ENCODE measurements around the gene CD207.
"Not testable (repeated sequence)": the region's sequence is repeated elsewhere in the genome, so short reads cannot be mapped to it uniquely, and the experiment has no call there.

CD207 gene

DNA sequence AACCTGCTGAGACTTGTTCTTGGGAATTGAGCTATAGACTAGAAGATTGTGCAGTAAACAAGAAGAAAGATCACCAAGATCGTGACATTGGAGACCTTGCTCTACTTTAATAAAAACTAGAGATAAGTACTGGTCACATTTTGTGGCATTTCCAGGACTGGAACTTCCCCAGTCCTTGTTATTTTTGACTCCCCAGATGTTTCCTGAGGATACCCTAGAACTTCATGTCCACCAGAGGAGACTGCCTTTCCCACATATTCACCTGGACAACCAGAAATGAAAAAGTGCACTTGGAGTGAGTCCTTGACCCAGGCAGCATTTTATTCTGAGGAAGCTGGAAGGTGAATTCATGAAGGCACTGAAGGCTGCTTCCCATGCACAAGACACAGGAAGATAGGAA lies 5.7 kb downstream of the CD207 start:
- DNase-seq (ENCODE audit: low read depth in 1 of 2, low spot score in 1 of 2), result no peak

DNA sequence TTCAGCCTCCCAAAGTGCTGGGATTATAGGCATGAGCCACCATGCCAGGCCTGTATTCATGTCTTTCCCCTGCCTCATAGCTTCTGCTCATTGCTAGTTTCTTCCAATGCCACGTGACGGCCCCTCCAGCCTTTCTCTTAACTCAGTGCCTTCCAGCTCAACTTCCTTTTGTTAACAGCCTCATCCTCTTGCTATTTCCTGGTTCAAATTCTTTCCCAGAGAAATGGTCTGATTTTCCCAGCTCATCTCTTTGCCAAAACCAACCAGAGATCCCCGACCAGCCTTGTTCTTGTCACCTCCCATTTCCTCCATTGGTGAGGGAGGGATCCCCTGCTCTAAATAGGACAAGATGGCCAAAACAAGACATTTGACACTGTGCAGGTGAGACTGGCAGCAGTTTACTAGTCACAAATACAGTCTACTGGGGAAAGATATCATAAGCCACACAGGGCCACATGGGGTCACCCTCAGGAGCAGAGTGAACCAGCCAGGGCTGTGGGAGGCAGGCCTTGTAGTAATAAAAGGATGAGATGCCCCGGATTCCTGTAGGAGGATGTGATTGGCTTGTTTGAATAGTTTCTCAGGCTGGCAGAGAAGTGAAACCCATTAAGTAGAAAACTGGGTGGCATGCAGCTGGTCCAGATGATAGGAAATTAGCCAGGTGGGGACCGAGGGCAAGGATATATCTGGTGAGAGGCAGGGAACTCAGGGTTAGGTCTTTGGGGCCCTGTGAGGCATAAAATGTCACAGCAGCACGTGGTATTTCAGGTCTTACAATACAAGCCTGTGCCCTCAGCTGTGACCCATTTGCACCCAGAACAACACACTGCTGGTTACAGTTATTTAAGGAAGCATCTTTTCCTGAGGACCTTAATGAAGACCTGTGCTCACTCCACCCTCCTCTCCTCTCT lies 6.4 kb downstream of the CD207 start:
- DNase-seq (ENCODE audit: low read depth in 1 of 2, low spot score in 1 of 2), result no peak

DNA sequence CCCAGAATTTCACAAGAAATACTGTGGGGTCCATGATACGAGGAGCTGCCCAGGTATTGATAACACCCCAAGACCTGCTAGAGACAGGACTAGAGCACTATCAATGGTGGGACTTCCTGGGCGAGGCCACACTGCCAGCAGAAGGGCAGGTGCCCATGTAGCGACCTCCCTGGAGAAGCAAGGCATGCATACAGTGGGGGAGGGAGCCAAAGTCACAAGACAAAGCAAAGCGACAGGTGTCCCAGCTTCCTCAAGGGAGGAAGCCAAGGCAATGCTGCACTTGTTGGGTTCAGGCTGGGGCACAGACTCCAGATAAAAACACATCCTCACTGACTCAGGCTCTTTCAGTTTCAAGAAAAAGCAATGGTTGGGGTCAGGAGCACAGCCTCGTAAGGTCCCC lies 7.5 kb downstream of the CD207 start:
- DNase-seq (ENCODE audit: low read depth in 1 of 2, low spot score in 1 of 2), result no peak

DNA sequence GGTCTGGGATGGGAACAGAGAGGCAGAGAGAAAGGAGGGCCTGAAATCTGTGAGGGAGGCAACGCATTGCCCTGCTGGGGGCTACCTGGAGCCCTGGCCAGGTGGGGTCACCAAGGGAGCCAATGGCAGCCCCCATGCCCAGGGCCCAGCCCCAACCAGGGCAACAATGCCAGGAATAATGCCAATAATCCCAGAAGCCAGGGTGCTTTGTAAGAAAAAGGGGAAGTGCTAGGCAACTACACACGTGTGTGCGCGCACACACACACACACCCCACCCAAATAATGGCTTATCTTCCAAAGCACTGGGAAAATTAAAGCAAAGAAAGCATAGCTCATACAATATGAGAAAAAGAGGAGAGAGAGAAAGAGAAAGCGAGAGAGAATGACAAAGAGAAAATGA lies 8.2 kb downstream of the CD207 start:
- DNase-seq (ENCODE audit: low read depth in 1 of 2, low spot score in 1 of 2), result no peak

DNA sequence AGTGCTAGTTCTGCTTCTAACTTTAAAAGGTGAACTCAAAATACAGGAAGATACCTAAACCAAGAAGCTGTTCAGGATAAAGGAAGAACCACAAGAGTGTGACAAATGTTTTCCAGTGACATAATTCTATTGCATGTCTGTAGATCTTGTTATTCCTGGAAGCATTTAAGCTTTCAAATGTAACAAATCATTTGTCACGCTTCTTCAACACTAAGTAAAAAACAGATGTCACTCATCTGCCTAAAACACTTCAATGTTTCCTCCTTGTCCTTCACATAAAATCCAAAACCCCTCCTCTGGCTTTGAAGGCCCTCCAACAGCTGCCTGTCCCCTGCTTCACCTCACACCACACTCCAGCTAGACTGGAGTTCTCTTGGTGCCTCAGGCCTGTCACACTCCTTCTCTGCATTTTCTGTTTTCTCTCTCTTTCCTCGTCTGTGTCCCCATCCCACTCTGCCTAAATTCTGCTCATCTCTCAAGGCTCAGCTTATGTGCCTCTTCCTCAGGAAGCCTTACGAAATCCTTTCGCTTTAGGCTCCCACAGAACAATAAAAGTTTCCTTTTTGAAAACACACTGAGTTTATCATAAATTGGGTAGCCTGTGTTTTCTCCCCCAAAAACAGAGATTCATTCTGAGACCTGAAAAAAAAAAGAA lies 8.8 kb downstream of the CD207 start:
- DNase-seq (ENCODE audit: low read depth in 1 of 2, low spot score in 1 of 2), result no peak

DNA sequence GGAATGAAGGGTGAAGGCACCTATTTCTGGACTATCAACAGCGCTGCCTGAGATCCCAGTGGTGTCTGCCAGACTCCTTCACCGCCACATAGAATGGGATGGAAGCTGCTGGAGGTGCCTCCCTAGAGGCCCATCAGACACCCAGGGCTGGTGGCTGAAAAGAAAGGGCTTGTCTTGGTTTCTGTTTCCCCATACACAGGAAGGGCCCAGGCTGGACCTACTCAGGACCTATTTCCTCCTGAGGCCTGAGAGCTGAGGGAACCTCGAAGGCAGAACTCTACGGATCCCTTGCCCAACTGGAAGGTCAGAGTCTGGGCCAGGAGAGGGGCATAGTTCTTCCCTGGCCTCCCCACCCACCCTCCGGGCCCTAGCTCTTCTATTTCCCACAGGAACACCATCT lies 12.4 kb downstream of the CD207 start:
- DNase-seq (ENCODE audit: low read depth in 1 of 2, low spot score in 1 of 2), result no peak

DNA sequence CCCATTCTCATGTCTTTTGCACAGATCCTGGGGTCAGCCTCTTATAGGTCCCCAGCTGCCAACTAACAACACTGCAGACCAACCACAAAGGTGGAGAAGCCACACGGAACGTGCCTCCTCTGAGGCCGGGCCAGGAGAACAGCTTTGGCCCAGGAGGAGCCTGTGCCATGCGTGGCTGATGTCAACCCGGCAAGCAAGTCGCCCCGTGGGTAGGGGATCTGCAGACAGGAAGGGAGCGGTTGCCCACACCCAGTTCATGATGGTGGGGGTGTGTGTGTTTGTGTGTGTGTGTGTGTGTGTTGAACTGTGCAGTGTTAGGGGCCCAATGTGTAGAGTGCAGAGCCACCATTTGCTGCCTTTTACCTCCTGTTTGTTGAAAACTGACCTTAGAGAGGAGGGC lies 12.8 kb downstream of the CD207 start:
- no peak for DNase-seq (ENCODE audit: low read depth in 1 of 2, low spot score in 1 of 2)

DNA sequence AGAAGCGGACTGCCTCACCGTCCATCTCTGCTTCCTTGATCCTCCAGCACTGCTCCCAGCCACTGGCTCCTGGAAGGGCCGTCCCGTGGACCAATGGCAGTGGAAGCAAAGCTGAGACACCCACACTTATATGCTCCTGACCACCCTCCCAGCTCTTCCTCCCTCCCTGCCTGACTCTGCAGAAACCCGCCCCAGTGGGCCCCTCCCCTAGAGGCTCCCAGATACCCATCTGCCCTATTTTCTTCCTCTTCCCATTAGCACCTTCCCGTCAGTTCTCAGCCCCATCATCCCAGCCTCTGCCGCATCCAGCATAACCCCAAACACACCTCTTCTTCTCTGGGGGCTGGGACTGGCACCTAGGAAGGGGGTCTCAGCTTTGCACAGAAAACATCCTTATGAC lies 15.1 kb downstream of the CD207 start, which contains the start of gene CLEC4F:
Gene CLEC4F, minus strand, starts transcription at position 101 of the 400 bp plus-strand sequence. Its CDS starts 76 bp downstream, at position 25.
- no peak for DNase-seq (ENCODE audit: low read depth in 1 of 2, low spot score in 1 of 2)

DNA sequence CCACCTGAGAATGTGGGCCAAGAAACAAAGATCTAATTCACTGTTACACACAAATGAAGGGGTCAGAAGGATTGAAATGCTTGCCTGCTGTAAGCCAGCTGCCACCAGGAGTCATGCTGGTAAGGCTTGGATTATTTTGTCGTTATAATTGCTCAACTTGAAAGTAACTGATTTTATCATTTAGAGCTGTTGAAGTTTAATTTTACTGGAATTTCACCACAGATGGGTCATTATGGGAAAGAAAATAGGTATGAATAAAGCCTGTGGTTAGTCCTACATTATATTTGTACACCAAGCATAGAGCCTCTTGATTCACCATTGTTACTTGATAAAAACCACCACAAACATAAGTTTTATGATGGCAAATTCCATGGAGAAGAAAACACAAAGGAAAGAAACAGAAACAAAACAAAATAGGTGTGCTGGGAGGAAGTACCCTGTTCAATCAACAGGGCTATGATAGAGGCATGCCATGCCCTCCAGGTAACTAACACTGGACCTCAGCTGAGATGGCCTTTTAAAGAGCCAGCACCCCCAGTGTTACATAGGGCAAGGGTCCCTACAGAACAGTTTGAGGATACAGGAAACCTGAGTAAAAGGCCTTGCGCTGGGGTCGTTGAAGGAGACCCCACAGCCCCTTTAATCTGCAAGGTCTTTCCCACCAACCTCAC lies 18.2 kb downstream of the CD207 start:
- no peak for DNase-seq (ENCODE audit: low read depth in 1 of 2, low spot score in 1 of 2)

DNA sequence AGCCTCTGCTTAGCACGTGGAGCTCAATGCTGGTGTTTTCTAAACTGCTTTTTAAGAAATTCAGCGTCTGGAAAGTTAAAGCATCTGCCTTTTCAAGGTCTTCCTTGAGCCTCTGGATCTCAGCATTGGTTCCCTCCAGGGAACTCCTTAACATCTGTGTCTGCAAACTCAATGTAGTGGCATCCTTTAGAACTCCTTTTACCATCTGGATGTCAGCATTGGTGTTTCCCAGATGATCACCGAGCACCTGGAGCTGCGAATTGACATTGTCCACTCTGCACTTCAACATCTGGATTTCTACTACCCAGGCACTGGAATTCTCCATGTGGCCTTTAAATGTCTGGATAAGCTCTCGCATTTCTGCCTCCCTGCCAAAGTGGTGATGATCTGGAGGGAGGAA lies 18.9 kb downstream of the CD207 start:
- no peak for DNase-seq (ENCODE audit: low read depth in 1 of 2, low spot score in 1 of 2)

DNA sequence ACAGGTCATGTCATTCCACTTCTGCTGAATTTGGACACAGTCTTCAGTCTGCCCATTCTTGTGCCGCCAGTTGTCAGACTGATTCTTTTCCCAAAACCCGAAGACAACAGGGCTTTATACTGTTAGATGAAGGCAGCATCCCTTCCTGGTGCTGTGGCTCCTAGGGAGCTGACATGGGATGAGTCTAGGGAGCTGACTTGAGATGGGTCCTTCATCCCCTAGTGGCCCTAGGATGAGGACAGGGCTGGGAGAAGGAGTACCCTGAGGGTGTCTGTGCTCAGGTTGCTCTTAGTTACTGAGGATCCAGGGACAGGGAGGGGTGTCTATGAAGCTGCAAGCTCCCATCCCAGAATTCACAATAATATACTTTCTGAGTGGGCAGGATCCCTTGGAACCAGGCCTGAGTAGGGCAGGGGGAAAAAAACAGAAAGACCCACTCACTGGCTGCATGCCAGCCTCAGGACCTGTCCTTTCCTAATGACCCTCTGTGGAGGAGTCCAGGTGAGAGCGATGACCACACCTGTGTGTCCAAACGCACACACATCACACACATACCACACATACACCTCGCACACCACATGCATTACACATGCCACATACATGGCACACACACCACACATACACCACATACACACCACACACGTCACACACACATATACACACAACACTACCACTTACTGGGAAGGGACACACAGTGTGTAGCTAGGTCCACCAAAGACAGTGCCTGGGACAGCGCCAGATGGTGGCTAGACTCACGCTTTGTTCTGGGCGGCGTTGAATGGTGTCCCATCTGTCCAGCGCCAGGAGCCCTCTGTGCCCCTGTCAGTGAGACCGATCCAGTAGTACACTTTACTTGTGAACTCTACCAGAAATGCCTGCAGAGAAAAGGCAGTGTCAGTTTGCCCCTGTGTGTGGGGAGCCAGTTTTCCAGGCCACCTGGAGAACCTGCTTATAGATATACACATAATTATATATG lies 26.3 kb downstream of the CD207 start:
- DNase-seq (ENCODE audit: low read depth in 1 of 2, low spot score in 1 of 2), result no peak

DNA sequence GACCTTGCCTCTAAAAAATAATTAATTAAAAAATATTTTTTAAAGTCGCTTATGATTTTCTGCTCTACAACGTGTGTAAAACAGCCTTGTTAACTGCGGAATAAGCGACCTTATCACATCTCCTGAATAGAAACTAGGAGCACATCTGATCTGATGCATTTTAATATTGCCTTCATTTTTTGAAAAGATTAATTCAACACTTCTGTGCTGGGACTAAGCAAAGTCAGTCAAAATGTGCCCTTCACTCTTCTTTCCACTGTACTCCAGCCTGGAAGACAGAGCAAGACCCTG lies 27.8 kb downstream of the CD207 start:
- DNase-seq (ENCODE audit: low read depth in 1 of 2, low spot score in 1 of 2), result no peak

DNA sequence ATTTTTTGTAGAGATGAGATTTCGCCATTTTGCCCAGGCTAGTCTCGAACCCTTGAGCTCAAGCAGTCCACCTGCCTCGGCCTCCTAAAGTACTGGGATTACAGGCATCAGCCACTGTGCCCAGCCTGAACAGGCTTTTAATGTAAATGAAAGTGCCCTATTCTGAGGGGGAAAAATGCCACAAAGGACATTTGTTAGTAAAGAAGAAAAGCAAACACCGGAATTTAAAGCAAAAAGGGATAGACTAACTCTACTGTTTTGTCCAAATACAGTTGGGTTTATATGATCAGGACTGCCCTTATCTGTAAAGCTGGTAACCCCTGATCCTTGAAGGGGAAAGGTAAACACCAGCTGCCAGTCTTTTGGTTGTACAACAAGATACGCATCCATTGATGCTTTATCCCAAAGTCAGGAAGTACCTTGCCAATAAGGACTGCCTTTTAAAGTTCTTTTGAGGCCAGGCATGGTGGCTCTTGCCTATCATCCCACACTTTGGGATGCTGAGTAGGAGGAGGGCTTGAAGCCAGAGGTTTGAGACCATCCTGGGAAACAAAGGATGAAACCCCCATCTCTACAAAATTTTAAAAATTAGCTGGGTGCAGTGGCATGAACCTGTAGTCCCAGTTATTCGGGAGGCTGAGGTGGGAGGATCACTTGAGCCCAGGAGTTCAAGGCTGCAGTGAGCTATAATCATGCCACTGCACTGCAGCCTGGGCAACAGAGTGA lies 28.4 kb downstream of the CD207 start:
- DNase-seq (ENCODE audit: low read depth in 1 of 2, low spot score in 1 of 2), result no peak

DNA sequence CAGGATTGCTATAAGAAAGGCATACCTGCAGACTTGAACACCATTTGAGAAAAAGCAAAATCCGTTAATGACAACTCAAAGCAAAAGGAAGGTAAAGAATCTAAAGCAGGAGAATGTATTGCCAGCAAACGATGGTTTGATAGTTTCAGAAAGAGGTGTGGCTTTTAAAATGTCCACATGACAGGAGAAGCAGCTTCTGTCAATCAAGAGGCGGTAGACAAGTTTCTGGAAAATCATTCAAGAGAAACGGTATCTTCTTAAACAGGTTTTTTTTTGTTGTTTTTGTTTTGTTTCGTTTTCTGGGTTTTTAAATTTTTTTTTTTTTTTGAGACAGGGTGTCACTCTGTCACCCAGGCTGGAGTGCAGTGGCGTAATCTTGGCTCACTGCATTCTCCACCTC lies 29.0 kb downstream of the CD207 start:
- DNase-seq (ENCODE audit: low read depth in 1 of 2, low spot score in 1 of 2), result no peak

DNA sequence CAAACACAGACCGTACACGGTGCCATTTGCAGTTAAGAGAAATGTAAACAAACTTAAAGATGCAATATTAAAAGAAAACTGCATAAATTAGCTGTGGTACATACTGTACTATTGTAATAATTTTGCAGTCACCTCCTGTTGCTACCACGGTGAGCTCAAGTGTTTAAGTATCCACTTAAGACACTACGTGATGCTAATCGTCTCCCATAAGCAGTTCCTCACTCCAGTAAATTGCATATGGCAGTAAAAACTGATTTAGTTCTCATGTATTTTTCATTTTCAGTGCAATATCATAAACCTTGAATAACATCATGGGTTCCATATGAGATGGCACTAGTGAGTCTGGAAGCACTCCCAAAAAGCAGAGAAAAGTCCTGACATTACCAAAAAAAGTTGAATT lies 29.6 kb downstream of the CD207 start:
- no peak for DNase-seq (ENCODE audit: low read depth in 1 of 2, low spot score in 1 of 2)

DNA sequence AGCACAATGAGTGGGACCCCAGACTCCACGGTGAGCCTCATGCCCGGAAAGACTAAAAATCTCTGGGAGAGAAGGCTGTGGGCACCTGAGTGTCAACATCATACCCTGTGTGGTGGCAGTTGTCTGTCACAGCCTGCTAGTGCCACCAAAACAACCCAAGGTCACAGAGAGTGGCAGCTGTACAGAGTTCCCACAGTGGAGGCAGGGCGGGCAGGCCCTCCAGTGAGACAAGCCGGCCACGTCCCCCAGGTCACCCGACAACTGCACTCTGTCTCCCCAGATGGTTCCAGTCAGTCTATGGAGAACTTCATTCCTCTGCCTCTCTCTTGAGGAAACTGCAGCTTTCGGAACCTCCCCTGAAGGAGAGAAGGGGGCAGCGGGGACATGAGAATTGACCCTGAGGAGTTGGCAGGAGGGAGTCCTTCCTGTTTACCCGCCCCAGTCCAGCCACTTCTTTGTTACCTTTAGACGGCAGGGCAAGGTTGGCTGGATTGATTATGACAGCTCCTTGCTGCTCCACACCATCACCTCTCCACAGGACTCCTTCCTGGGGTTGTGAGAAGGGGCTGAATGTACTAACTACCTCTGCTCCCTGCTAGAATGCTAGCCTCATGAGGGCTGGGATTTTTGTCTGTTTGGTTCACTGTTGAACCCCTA lies 33.9 kb downstream of the CD207 start:
- no peak for DNase-seq (ENCODE audit: low read depth in 1 of 2, low spot score in 1 of 2)

DNA sequence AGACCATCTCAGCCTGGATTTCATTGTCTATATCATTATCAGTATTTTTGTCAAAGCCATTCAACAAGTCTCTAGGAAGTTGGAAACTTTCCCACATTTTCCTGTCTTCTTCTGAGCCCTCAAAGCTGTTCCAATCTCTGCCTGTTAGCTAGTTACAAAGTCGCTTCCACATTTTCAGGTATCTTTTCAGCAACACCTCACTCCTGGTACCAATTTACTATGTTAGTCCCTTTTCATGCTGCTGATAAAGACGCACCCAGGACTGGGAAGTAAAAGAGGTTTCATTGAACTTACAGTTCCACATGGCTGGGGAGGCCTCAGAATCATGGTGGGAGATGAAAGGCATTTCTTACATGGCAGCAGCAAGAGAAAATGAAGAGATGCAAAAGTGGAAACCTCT lies 35.9 kb downstream of the CD207 start:
- no peak for DNase-seq (ENCODE audit: low read depth in 1 of 2, low spot score in 1 of 2)

DNA sequence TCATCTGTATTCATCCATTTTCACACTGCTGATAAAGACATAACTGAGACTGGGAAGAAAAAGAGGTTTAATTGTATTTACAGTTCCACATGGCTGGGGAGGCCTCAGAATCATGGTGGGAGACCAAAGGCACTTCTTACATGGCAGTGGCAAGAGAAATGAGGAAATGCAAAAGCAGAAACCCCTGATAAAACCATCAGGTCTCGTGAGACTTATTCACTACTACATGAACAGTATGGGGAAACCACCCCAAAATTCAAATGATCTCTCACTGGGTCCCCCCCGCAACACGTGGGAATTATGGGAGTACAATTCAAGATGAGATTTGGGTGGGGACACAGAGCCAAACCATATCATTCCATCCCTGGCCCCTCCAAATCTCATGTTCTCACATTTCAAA lies 37.6 kb downstream of the CD207 start:
- DNase-seq (ENCODE audit: low read depth in 1 of 2, low spot score in 1 of 2), result not testable (repeated sequence)

DNA sequence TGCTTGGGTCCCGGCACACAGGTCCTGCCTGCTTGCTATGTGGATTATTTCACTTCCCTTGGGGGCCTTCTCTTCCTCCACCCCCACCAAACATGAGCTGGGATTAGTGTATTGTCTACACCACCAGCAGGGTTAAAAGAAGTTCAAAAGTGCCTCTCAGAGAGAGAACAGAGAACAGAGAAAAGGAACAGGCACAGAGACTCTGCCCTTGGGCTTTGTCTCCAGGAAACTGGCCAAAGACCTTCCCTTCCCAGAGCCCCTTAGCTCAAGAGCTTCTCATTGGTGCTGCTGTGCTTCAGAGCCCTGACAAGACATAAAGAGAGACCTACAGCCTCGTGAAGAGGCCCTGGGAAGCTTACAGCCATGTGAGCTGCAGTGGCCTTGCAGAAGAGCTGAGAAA lies 38.1 kb downstream of the CD207 start:
- no peak for DNase-seq (ENCODE audit: low read depth in 1 of 2, low spot score in 1 of 2)

DNA sequence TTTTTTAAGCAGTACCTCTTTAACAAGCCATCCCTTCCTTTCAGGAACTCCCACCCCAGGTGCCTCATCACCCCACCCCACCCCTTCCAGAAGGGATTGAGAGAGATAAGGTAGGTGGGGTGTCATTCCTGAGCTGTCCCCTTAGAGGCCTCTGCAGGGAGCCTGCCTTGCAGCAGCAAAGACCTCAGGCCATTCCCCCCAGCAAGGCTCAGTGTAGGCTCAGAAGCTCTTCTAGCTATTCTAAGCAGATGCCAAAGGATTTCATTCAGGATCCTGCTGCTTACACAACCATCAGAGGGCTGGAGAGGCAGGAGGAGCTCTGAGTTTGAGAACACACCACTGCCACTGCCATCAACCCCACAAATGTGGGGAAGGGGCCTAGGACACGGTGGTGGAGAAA lies 39.4 kb downstream of the CD207 start:
- no peak for DNase-seq (ENCODE audit: low read depth in 1 of 2, low spot score in 1 of 2)
